ENCODE measurements around the gene EXTL2. TPM values are rescaled to one million over a fixed set of nuclear protein-coding genes. Genes with fewer than 3 reads are reported as not detected.

The EXTL2 gene
- total and polyA plus RNA-seq, 2 experiments from 2014 or later = 45.3 to 45.4 TPM

DNA sequence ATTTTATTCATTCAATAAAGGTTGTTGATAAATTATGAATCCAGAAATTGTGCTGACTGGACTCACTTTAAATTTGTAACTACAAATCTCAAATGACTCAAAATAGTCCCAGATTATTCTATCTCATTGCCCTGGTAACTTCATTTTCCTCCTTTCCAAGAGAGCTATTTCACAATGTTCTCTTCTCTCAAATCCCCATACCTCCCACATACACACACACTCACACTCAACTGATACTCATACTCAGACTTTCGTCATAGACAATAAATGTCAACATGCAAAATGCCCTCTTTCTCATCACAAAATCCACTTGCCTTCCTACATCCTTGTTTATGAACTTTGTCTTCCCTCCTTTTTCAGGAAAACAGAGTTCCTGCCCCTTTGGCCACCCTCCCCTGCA lies 33.3 kb downstream of the EXTL2 start:
- ATAC-seq = no peak
- H3F3A ChIP-seq (replicated peaks; ENCODE audit: low read depth) = no peaks in the 10 kb centered on the region
- H3K9me2 ChIP-seq (ENCODE audit: insufficient read depth) = peaks cover 4% of the 10 kb centered on the region; the same call in 1 of the 2 replicates
- H4K20me1 ChIP-seq (replicated peaks; ENCODE audit: insufficient read depth) = no peaks in the 10 kb centered on the region
- DNase-seq (ENCODE audit: low spot score) = no peak
- H3K36me3 ChIP-seq (ENCODE audit: insufficient read depth) = no peaks in the 10 kb centered on the region
- H3K4me3 Mint-ChIP-seq = no peak overlapping the region
- no peaks in the 10 kb centered on the region for H3K36me3 Mint-ChIP-seq (ENCODE audit: low read depth)
- H3K27me3 Mint-ChIP-seq (ENCODE audit: insufficient read depth, low read depth, poor library complexity) = no peaks in the 10 kb centered on the region
- H3K27me3 ChIP-seq (ENCODE audit: insufficient read depth) = no peaks in the 10 kb centered on the region
- H3K27ac Mint-ChIP-seq = no peak overlapping the region
- H3K79me2 ChIP-seq (replicated peaks; ENCODE audit: insufficient read depth) = no peaks in the 10 kb centered on the region
- no peak for TF ChIP-seq ZNF114 (CRISPR knock-in tag; IDR thresholded peaks at IDR 0.05)
- TF ChIP-seq EZH2 (IDR thresholded peaks at IDR 0.05; ENCODE audit: low read depth, unreplicated experiment) = no peak
- TF ChIP-seq REST (IDR thresholded peaks at IDR 0.05; ENCODE audit: unreplicated experiment) = no peak
- no peak for TF ChIP-seq STAT1 (IDR thresholded peaks at IDR 0.05; ENCODE audit: unreplicated experiment)
- TF ChIP-seq CREB1 (CRISPR knock-in tag; IDR thresholded peaks at IDR 0.05; ENCODE audit: low read depth) = no peak
- no peak for TF ChIP-seq ETS1 (IDR thresholded peaks at IDR 0.05)
- TF ChIP-seq CTCF (conservative IDR thresholded peaks at IDR 0.05; ENCODE audit: low read depth in 2 of 2) = no peak
- no peak for TF ChIP-seq POLR2AphosphoS5 (IDR thresholded peaks at IDR 0.05; ENCODE audit: low read depth)
- no peak for TF ChIP-seq ZNF462 (CRISPR knock-in tag; IDR thresholded peaks at IDR 0.05)
- TF ChIP-seq JUNB (IDR thresholded peaks at IDR 0.05; ENCODE audit: unreplicated experiment) = no peak
- TF ChIP-seq NANOG (IDR thresholded peaks at IDR 0.05; ENCODE audit: borderline replicate concordance) = no peak
- no peak for TF ChIP-seq EZH2phosphoT487 (IDR thresholded peaks at IDR 0.05; ENCODE audit: unreplicated experiment)
- TF ChIP-seq ZNF331 (CRISPR knock-in tag; IDR thresholded peaks at IDR 0.05; ENCODE audit: low read depth) = no peak
- peaks cover 9% of the 10 kb centered on the region for H3K4me1 Mint-ChIP-seq
- no peak overlapping the region for H3K4me3 ChIP-seq
- no peaks in the 10 kb centered on the region for H3K4me1 ChIP-seq (ENCODE audit: insufficient read depth)
- H3K9me3 Mint-ChIP-seq = no peaks in the 10 kb centered on the region
- no peak overlapping the region for H3K4me2 ChIP-seq
- no peak overlapping the region for H2AFZ ChIP-seq
- H3K27ac ChIP-seq (ENCODE audit: low read depth) = no peak overlapping the region
